ENCODE results near the gene PLIN1. TPM values are rescaled to one million over a fixed set of nuclear protein-coding genes. Genes with fewer than 3 reads are reported as not detected.

Gene PLIN1
- total RNA-seq, 1 donor from 2014 or later = 0.58 TPM

DNA sequence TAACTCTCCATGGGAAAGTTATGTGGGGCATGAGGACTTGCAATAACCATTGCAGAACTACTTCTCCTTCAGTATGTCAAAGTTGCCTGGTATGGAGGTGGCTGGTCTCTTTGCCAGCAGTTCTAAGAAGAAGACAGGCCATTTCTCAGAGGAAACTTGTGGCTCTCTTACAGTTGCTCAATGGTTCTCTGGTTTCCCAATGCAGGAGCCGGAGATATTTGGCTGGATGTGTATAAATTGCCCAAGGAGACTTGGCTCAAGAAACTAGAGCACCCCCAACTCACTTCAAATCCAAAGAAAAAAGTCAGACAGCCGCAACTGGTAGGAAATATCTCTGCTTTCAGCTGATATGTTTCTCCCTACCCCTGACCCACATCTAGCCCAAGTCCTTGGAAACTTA lies 35.6 kb upstream of the PLIN1 start:
- peaks cover 9% of the 10 kb centered on the region for H3K9me3 Mint-ChIP-seq
- DNase-seq (ENCODE audit: extremely low spot score, unreplicated experiment) = no peak
- TF ChIP-seq, protein P1, sequence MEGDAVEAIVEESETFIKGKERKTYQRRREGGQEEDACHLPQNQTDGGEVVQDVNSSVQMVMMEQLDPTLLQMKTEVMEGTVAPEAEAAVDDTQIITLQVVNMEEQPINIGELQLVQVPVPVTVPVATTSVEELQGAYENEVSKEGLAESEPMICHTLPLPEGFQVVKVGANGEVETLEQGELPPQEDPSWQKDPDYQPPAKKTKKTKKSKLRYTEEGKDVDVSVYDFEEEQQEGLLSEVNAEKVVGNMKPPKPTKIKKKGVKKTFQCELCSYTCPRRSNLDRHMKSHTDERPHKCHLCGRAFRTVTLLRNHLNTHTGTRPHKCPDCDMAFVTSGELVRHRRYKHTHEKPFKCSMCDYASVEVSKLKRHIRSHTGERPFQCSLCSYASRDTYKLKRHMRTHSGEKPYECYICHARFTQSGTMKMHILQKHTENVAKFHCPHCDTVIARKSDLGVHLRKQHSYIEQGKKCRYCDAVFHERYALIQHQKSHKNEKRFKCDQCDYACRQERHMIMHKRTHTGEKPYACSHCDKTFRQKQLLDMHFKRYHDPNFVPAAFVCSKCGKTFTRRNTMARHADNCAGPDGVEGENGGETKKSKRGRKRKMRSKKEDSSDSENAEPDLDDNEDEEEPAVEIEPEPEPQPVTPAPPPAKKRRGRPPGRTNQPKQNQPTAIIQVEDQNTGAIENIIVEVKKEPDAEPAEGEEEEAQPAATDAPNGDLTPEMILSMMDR (conservative IDR thresholded peaks at IDR 0.05) = no peak
- H3K4me1 Mint-ChIP-seq (ENCODE audit: unreplicated experiment) = no peaks in the 10 kb centered on the region
- H3K36me3 Mint-ChIP-seq = no peaks in the 10 kb centered on the region
- H3K27me3 Mint-ChIP-seq = peaks cover 10% of the 10 kb centered on the region
- H3K4me3 Mint-ChIP-seq = no peak overlapping the region
- no peak overlapping the region for H3K27ac Mint-ChIP-seq

DNA sequence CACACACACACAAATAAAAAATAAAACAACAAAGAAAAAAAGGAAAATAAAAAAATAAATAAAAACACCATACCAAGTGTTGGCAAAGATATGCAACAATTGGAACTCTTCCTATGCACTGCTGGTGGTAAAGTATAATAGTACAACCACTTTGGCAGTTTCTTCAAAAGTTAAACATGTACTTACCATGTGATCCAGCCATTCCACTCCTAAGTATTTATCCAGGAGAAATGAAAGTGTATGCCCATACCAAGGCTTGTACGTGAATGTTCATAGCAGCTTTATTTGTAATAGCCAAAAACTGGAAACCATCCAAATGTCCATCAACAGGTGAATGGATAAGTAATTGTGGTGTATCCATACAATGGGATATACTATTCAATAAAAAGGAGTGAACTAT lies 28.4 kb upstream of the PLIN1 start:
- DNase-seq (ENCODE audit: extremely low spot score, unreplicated experiment) = no peak
- H3K27ac Mint-ChIP-seq = no peak overlapping the region
- H3K36me3 Mint-ChIP-seq = no peaks in the 10 kb centered on the region
- H3K4me1 Mint-ChIP-seq (ENCODE audit: unreplicated experiment) = no peaks in the 10 kb centered on the region
- no peak overlapping the region for H3K4me3 Mint-ChIP-seq
- H3K9me3 Mint-ChIP-seq = peaks cover 9% of the 10 kb centered on the region
- peaks cover 27% of the 10 kb centered on the region for H3K27me3 Mint-ChIP-seq
- TF ChIP-seq, protein P1 (conservative IDR thresholded peaks at IDR 0.05) = no peak

DNA sequence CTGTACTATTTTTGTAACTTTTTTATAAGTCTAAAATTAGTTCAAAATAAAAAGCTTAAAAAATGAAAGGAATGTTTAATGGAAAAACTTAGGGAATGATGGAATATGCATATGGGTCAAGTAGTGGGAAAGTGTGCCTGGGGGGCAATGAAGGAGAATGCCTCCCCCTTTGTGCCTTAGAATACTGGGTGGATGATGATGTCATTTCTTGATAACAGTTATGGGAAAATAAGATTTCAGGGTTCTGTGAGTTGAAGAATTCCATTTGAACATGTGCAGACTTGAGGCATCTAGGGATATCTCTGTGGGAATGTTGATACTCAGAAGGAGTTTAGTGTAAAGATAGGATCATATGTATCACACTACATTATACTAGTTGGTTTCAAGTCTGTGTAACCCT lies 25.2 kb upstream of the PLIN1 start:
- H3K9me3 Mint-ChIP-seq = no peaks in the 10 kb centered on the region
- no peaks in the 10 kb centered on the region for H3K4me1 Mint-ChIP-seq (ENCODE audit: unreplicated experiment)
- DNase-seq (ENCODE audit: extremely low spot score, unreplicated experiment) = no peak
- H3K27me3 Mint-ChIP-seq = peaks cover 33% of the 10 kb centered on the region
- H3K27ac Mint-ChIP-seq = no peak overlapping the region
- TF ChIP-seq, protein P1 (conservative IDR thresholded peaks at IDR 0.05) = no peak
- no peak overlapping the region for H3K4me3 Mint-ChIP-seq
- no peaks in the 10 kb centered on the region for H3K36me3 Mint-ChIP-seq

DNA sequence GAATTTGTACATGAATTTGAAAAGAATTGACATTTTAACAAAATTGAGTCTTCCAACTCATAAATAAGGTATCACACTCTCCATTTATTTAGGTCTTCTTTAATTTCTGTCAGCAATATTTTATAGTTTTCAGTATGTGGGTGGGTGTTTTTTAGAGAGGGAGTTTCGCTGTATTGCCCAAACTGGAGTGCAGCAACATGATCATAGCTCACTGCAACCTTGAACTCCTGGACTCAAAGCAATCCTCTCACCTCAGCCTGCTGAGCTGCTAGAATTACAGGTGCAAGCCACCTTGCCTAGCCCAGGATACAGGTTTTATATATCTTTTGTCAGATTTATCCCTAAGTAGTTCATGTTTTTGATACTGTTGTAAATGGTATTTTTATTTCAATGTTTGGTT lies 16.0 kb upstream of the PLIN1 start:
- peaks cover 32% of the 10 kb centered on the region for H3K27me3 Mint-ChIP-seq
- no peaks in the 10 kb centered on the region for H3K9me3 Mint-ChIP-seq
- H3K4me1 Mint-ChIP-seq (ENCODE audit: unreplicated experiment) = peaks cover 5% of the 10 kb centered on the region
- no peak overlapping the region for H3K27ac Mint-ChIP-seq
- no peaks in the 10 kb centered on the region for H3K36me3 Mint-ChIP-seq
- TF ChIP-seq, protein P1 (conservative IDR thresholded peaks at IDR 0.05) = no peak
- no peak for DNase-seq (ENCODE audit: extremely low spot score, unreplicated experiment)
- no peak overlapping the region for H3K4me3 Mint-ChIP-seq

DNA sequence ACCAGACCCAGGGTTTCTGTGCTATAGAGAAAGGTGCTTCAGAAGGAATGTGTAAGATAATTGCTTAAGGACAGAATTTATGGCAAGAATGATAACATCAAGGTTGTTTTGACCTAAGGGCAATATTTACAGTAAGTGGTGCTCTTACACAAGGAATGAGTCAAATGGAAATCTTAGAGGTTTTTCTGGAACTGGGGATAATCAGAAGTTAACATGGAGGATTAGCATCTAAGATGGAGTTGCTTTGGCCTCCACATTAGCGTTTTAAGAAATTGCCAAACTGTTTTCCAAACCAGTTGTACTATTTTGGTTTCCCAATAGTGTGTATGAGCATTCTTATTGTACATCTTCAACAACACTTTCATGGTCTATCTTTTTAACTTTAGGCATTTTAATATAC lies 14.5 kb upstream of the PLIN1 start:
- Mint-ChIP-seq H3K9me3 (no peaks in the 10 kb centered on the region), H3K4me1 (ENCODE audit: unreplicated experiment) (peaks cover 5% of the 10 kb centered on the region), H3K27me3 (peaks cover 23% of the 10 kb centered on the region), H3K27ac (no peak overlapping the region), H3K36me3 (no peaks in the 10 kb centered on the region), H3K4me3 (no peak overlapping the region)
- TF ChIP-seq, protein P1 (conservative IDR thresholded peaks at IDR 0.05) = no peak
- DNase-seq (ENCODE audit: extremely low spot score, unreplicated experiment) = no peak

DNA sequence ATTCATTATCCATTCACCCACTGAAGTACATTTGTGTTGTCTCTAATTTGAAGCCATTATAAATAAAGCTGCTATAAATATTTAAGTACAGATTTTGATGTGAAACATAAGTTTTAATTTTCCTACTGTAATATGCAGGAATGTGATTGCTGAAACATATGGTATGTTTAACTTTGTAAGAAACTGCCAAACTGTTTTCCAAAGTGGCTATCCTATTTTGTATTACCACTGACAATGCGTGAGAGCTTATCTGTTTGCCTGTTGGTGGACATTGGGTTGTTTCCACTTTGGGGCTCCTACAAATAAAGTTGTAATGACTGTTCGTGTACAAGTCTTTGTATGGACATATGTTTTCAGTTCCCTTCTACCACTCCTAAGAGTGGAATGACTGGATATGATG lies 13.9 kb upstream of the PLIN1 start:
- Mint-ChIP-seq H3K4me1 (ENCODE audit: unreplicated experiment) (peaks cover 5% of the 10 kb centered on the region), H3K36me3 (no peaks in the 10 kb centered on the region), H3K4me3 (no peak overlapping the region), H3K9me3 (no peaks in the 10 kb centered on the region), H3K27me3 (peaks cover 23% of the 10 kb centered on the region), H3K27ac (no peak overlapping the region)
- TF ChIP-seq, protein P1 (conservative IDR thresholded peaks at IDR 0.05) = no peak
- DNase-seq (ENCODE audit: extremely low spot score, unreplicated experiment) = no peak

All from type B pancreatic cell (in vitro differentiated cells).